ENCODE results near the gene TSKS. TPM values are rescaled to one million over a fixed set of nuclear protein-coding genes. Genes with fewer than 3 reads are reported as not detected.
A peak's percentile ranks its signal among the peaks of the same experiment; 100 is the strongest.

The TSKS gene
- total RNA-seq, 1 donor = 1.4 TPM

GRCh38 chr19:49787746-49788145 lies 24.6 kb upstream of the TSKS start:
- no peak for DNase-seq (ENCODE audit: low read depth)
- TF ChIP-seq, protein P1, sequence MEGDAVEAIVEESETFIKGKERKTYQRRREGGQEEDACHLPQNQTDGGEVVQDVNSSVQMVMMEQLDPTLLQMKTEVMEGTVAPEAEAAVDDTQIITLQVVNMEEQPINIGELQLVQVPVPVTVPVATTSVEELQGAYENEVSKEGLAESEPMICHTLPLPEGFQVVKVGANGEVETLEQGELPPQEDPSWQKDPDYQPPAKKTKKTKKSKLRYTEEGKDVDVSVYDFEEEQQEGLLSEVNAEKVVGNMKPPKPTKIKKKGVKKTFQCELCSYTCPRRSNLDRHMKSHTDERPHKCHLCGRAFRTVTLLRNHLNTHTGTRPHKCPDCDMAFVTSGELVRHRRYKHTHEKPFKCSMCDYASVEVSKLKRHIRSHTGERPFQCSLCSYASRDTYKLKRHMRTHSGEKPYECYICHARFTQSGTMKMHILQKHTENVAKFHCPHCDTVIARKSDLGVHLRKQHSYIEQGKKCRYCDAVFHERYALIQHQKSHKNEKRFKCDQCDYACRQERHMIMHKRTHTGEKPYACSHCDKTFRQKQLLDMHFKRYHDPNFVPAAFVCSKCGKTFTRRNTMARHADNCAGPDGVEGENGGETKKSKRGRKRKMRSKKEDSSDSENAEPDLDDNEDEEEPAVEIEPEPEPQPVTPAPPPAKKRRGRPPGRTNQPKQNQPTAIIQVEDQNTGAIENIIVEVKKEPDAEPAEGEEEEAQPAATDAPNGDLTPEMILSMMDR (IDR thresholded peaks at IDR 0.05; ENCODE audit: insufficient read depth, low read length) = no peak
- no peak overlapping the region for H3K4me3 ChIP-seq (ENCODE audit: low read depth, low read length)

DNA sequence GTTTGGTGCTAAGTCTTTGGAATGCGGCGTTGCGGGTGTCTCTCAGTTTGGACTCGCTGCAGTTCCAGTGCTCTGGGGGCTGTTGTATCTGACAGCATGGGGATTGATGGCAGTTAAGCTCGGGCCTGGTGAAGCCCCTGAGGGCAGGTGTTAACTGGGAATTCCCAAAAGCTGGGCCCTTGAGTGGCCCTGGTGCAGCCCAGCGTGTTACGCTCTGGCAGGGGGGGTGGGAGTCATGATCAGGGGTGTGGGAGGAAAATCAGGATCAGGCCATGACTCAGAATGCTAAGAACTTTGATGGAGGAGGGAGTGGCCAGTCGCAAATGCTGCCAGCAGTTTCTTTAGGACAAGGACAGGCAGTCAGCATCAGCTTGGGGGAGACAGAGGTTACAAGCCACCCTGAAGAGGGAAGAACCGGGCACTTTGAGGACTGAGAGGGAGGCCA lies 23.3 kb upstream of the TSKS start:
- no peak overlapping the region for H3K4me3 ChIP-seq (ENCODE audit: low read depth, low read length)
- TF ChIP-seq, protein P1 (IDR thresholded peaks at IDR 0.05; ENCODE audit: insufficient read depth, low read length) = no peak
- DNase-seq (ENCODE audit: low read depth) = peak; percentile 61

GRCh38 chr19:49782515-49782914 lies 19.4 kb upstream of the TSKS start:
- no peak for DNase-seq (ENCODE audit: low read depth)
- TF ChIP-seq, protein P1 (IDR thresholded peaks at IDR 0.05; ENCODE audit: insufficient read depth, low read length) = no peak
- H3K4me3 ChIP-seq (ENCODE audit: low read depth, low read length) = no peak overlapping the region

- TF ChIP-seq, protein P1 (IDR thresholded peaks at IDR 0.05; ENCODE audit: insufficient read depth, low read length) = no peak
- DNase-seq (ENCODE audit: low read depth) = no peak
- no peak overlapping the region for H3K4me3 ChIP-seq (ENCODE audit: low read depth, low read length)
Observed at GRCh38 chr19:49781394-49781793, 18.3 kb upstream of the TSKS start.

DNA sequence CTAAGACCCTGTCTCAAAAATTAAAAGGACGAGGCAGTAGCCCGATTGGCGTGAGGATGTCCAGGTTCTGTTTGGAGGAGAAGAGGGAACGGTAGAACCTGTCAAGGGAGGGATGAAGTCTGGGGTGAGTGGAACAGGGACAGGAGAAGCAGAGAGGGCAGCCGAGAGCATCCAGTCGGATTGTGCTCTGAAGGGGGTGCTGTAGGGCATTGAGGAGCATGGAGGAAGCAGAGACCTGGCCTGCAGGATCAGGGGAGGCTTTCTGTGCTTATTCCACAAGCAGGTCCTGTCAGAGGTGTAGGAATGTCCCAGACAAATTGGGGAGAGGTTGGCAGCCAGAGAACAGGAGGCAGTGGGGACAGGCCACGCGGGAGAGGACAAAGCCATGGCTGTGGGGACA lies 17.8 kb upstream of the TSKS start:
- TF ChIP-seq, protein P1 (IDR thresholded peaks at IDR 0.05; ENCODE audit: insufficient read depth, low read length) = no peak
- H3K4me3 ChIP-seq (ENCODE audit: low read depth, low read length) = no peak overlapping the region
- DNase-seq (ENCODE audit: low read depth) = no peak

GRCh38 chr19:49779731-49780555 lies 16.8 kb upstream of the TSKS start:
- no peak for DNase-seq (ENCODE audit: low read depth)
- H3K4me3 ChIP-seq (ENCODE audit: low read depth, low read length) = no peak overlapping the region

More at GRCh38 chr19:49779731-49780555, 16.8 kb upstream of the TSKS start:
- TF ChIP-seq, protein P1 (IDR thresholded peaks at IDR 0.05; ENCODE audit: insufficient read depth, low read length) = no peak
